Measurements from ENCODE around the gene CLDN18. TPM values are rescaled to one million over a fixed set of nuclear protein-coding genes. Genes with fewer than 3 reads are reported as not detected.

The CLDN18 gene
- total and polyA plus RNA-seq, 7 donors: 0.10 to 1.8 TPM; not detected in 5

DNA sequence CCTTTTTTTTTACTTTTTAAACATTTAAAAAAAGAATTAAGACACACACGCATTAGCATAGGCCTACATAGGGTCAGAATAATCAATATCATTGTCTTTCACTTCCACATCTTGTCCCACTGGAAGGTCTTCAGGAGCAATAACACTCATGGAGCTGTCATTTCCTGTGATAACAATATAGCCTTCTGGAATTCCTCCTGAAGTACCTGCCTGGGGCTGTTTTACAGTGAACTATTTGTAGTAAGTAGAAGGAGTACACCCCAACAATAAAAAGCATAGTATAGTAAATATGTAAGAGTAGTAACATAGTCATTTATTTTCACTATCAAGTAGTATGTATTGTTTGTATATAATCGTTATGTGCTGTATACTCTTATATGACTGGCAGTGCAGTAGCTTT, 19.5 kb upstream of the CLDN18 start:
- TF ChIP-seq, protein P1, sequence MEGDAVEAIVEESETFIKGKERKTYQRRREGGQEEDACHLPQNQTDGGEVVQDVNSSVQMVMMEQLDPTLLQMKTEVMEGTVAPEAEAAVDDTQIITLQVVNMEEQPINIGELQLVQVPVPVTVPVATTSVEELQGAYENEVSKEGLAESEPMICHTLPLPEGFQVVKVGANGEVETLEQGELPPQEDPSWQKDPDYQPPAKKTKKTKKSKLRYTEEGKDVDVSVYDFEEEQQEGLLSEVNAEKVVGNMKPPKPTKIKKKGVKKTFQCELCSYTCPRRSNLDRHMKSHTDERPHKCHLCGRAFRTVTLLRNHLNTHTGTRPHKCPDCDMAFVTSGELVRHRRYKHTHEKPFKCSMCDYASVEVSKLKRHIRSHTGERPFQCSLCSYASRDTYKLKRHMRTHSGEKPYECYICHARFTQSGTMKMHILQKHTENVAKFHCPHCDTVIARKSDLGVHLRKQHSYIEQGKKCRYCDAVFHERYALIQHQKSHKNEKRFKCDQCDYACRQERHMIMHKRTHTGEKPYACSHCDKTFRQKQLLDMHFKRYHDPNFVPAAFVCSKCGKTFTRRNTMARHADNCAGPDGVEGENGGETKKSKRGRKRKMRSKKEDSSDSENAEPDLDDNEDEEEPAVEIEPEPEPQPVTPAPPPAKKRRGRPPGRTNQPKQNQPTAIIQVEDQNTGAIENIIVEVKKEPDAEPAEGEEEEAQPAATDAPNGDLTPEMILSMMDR (IDR thresholded peaks at IDR 0.05): no peak
- no peak for TF ChIP-seq POLR2AphosphoS5 (IDR thresholded peaks at IDR 0.05)
- TF ChIP-seq POLR2A (IDR thresholded peaks at IDR 0.05): no peak
- TF ChIP-seq EP300 (IDR thresholded peaks at IDR 0.05): no peak
- DNase-seq: no peak
- 56 to 77% methylated on average over 2 of the region's 2 CpGs for WGBS, 2 donors
- no peaks in the 10 kb centered on the region for H3K27me3 ChIP-seq
- no peak overlapping the region for H3K4me3 ChIP-seq
- H3K27ac ChIP-seq: no peak overlapping the region
- no peaks in the 10 kb centered on the region for H3K36me3 ChIP-seq
- intact Hi-C loops (cut with DNase I): no loop called here
- H3K9me3 ChIP-seq: peaks cover 0 to 9% (median 0%) of the 10 kb centered on the region in 4 donors
- H3K4me1 ChIP-seq: no peaks in the 10 kb centered on the region

DNA sequence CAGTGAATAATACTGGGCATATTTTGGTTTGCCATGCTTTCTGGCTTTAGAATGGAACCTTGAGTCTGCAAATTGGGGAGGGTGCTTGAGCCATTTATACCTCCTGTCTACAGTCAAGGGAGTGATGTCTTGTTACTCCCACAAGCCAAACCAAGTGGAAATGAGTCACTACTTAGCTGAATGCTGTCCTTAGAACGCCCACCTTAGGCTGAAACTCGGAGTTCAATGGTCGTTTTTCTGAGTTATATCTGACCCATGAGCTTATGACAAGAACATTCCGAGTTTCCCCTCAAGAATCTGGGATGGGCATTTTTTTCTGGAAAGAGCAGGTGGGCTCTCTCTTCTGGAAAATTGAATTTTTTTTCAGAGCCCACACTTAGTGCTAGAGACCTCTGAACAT, 17.4 kb upstream of the CLDN18 start:
- peaks cover 0 to 3% (median 0%) of the 10 kb centered on the region in 3 donors for H3K27me3 ChIP-seq
- no peak overlapping the region for H3K27ac ChIP-seq
- no peaks in the 10 kb centered on the region for H3K36me3 ChIP-seq
- H3K9me3 ChIP-seq: peaks cover 0 to 9% (median 0%) of the 10 kb centered on the region in 4 donors
- H3K4me3 ChIP-seq: no peak overlapping the region
- intact Hi-C loops (cut with DNase I): no loop called here
- H3K4me1 ChIP-seq: no peaks in the 10 kb centered on the region
- no peak for TF ChIP-seq EP300 (IDR thresholded peaks at IDR 0.05)
- TF ChIP-seq, protein P1 (IDR thresholded peaks at IDR 0.05): no peak
- no peak for TF ChIP-seq POLR2AphosphoS5 (IDR thresholded peaks at IDR 0.05)
- no peak for TF ChIP-seq POLR2A (IDR thresholded peaks at IDR 0.05)
- WGBS, 2 donors: 76 to 78% methylated on average over 4 of the region's 4 CpGs
- no peak for DNase-seq

DNA sequence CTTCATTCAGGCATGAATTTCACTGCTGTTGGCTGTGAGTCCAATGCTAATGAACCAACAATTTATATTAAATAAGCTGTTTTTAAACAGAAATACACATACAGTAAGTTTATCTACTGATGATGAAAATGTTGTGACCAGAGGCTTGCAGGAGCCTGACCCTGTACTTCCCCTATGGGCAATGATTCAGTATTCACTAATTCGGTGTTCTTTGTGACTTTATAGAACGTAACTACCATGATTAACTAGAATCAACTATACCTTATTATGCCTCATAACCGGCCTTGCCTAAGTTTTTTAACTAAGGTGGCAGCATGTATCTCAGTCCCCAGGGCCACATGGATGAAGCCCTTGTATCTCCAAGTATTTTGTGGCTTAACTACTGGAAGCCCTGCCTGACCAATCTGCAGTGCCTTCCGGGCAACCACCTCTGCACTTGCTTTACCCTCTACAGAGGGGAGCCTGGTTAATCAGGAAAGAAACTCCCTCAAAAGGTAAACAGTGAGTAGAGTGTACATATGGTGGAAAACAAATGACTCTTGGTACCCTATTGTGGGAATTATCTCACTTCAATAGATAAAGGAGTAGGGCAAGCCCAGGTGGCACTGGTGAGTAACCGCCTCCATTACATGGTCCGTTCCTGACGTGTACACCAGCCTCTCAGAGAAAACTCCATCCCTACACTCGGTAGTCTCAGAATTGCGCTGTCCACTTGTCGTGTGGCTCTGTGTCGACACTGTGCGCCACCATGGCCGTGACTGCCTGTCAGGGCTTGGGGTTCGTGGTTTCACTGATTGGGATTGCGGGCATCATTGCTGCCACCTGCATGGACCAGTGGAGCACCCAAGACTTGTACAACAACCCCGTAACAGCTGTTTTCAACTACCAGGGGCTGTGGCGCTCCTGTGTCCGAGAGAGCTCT, 11.6 kb upstream of the CLDN18 start:
- Histone ChIP-seq H3K4me3 (no peak overlapping the region), H3K36me3 (no peaks in the 10 kb centered on the region), H3K4me1 (no peaks in the 10 kb centered on the region), H3K9me3 (peaks cover 0 to 9% (median 0%) of the 10 kb centered on the region in 4 donors), H3K27me3 (peaks cover 0 to 13% (median 0%) of the 10 kb centered on the region in 3 donors), H3K27ac (no peak overlapping the region)
- intact Hi-C loops (cut with DNase I): no loop called here
- 90 to 92% methylated on average over 18 of the region's 18 CpGs for WGBS, 2 donors
- DNase-seq: no peak
- no peak for TF ChIP-seq POLR2AphosphoS5 (IDR thresholded peaks at IDR 0.05)
- no peak for TF ChIP-seq EP300 (IDR thresholded peaks at IDR 0.05)
- TF ChIP-seq, protein P1 (IDR thresholded peaks at IDR 0.05): no peak
- no peak for TF ChIP-seq POLR2A (IDR thresholded peaks at IDR 0.05)

DNA sequence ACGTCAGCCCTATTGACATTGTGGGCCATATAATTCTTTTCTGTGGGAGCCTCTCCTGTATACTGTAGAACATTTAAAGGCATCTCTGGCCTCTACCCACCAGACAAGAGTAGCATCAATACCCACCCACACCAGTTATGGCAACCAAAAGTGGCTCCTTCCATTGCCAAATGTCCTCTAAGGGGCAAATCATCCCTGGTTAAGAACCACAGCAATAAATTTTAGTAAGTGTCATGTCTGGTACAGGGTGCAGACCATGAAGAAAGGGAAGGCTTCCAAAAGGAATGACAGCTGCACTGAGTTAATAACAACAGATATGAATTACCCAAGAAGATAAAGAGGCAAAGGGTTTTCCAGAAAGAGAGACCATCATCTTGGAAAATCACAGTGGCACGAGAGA, 6.9 kb upstream of the CLDN18 start:
- H3K27ac ChIP-seq: no peak overlapping the region
- WGBS, 2 donors: 49 to 70% methylated on average over 2 of the region's 2 CpGs
- DNase-seq: no peak
- H3K36me3 ChIP-seq: no peaks in the 10 kb centered on the region
- intact Hi-C loops (cut with DNase I): no loop called here
- H3K4me1 ChIP-seq: no peaks in the 10 kb centered on the region
- peaks cover 0 to 7% (median 0%) of the 10 kb centered on the region in 3 donors for H3K27me3 ChIP-seq
- H3K4me3 ChIP-seq: no peak overlapping the region
- H3K9me3 ChIP-seq: no peaks in the 10 kb centered on the region
- TF ChIP-seq, protein P1 (IDR thresholded peaks at IDR 0.05): no peak
- TF ChIP-seq POLR2AphosphoS5 (IDR thresholded peaks at IDR 0.05): no peak
- TF ChIP-seq EP300 (IDR thresholded peaks at IDR 0.05): no peak
- TF ChIP-seq POLR2A (IDR thresholded peaks at IDR 0.05): no peak

Measured in sigmoid colon (tissue), 7 donors.